NCI-H1694 (cell line): ENCODE measurements around the gene DOCK1.
"Not testable (repeated sequence)": the region's sequence is repeated elsewhere in the genome, so short reads cannot be mapped to it uniquely, and the experiment has no call there.

Experiments used
- DNase-seq: peaks from one replicate; lab custom pipeline; 2025; lab: John Stamatoyannopoulos, UW

DOCK1 gene

GRCh38 chr10:126903656-126904360, 1.4 kb upstream of the DOCK1 start:
- no peak for DNase-seq

DNA sequence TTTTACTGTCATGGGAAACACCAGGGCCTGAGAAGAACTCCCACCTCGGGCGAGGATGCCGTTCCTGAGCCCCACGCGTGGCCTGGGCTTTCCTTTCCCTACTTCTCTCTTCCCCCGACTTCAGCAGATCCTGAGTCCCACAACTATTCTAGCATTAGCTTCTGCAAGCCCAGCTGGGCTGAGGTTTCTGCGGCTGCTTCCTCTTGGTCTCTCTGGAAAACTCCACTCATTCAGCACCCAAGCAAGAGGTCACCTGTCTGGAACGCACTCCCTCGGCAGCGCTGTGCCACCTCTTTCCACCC, 761 bp upstream of the DOCK1 start:
- DNase-seq = no peak

DNA sequence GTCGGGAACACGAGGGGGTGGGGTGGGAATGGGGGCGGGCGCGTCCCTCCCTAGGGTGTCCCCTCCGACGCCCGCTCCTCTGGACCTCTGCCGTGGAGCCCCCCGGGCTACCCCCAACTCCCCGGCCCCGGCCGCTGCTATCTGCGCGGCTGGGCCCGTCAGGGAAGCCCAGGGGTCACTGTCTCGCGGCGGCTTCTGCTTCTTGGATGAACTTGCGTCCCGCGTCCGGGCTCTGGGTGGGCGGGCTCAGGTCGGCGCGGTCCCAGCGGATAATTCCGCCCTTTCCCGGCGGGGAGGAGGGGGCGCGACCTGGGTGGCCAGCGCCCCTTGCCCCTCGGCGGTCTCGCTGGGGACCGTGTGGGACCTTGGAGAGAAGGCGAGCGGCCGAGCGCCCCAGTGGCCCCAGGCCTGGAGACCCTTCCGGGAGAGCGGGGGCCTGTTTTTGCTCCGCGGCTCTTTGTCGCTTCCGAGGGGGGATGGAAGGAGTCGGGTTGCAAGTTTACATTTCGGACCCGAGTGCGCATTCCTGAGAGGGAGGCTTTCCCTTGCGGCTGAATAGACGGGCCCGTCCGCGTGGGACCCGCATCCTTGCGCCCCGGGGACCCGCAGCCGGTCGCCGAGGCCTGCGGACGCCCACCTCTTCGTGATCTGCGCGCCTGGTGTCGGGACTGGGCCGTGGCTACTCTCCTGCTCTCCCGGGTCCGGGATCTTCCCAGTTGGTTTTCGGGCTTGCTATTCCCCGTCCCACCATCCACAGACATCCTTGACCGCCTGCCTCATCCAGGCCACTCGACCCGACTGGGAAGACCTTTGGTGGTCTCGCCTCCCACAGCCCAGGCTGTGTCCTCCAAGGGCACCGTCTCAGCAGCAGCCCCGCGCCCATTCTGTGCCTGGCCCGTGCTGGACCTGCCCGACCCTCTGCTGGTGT, 812 bp downstream of the DOCK1 start:
- DNase-seq = no peak

- DNase-seq = no peak
These were observed 1.6 kb downstream of the DOCK1 start for GRCh38 chr10:126906704-126907422.

DNA sequence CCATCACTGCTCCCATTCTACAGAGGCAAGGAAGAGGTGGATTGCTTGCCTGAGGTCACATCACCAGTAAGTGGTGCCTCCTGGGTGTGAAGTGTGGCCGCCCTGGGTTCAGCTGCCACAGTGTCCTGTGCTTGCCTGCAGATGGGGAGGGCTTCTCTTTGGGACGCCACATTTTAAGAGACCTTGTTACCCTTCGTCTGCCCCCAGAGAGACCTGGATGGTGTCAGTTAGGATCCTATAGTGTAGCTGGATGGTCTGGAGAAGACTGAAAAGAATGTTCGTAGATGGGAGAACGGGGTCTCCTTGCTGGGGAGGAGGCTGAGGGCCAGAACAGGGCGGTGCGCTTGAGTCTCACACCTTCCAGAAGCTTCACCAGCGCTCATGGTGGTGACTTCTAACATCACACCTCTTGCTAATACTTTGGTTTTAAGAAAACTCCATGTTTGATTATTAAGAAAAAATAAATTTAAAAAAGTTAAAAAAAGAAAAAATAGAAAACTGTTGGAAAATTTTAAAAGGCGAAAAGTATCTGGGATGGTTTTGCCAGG, 2.3 kb downstream of the DOCK1 start:
- no peak for DNase-seq

DNA sequence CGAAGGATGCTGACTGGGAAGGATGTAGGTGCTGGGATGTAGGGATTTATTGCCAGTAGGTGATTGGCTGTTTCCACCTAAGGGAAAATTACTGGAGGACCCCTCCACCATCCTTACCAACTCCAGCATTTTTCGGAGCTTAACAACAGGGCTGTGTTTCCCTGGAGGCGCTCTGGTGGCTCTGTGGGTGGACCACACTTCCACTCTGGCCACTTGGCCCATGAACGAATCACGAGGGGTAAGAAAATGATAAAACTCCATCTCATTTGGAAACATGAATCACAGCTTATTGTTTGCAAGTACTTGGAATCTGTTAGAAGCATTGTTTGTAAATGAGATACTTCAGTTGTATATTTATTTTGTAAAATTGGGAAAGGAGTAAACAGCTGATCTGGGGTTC, 3.0 kb downstream of the DOCK1 start:
- DNase-seq = no peak

DNA sequence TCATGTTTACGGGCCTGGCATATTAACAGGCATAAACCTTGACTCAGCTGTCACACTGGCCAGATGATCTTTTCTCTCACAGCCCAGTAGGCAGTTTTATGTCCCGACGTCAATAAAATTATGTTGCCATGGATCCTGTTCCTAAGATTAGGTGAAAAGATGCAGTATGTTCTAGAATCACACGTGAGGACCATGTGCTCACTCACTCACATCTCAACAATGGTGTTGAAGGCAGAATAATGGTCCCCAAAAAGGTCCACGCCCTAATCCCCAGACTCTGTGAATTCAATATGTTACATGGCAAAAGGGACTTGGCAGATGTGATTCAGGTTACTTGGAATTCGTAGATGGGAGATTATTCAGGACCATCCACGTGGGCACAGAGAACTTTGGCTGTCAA, 3.5 kb downstream of the DOCK1 start:
- DNase-seq = no peak

GRCh38 chr10:126909147-126909546, 3.9 kb downstream of the DOCK1 start:
- no peak for DNase-seq

- no peak for DNase-seq
These were observed 5.0 kb downstream of the DOCK1 start for GRCh38 chr10:126910196-126910595.

- DNase-seq = no peak
These were observed 5.6 kb downstream of the DOCK1 start for GRCh38 chr10:126910798-126911197.

DNA sequence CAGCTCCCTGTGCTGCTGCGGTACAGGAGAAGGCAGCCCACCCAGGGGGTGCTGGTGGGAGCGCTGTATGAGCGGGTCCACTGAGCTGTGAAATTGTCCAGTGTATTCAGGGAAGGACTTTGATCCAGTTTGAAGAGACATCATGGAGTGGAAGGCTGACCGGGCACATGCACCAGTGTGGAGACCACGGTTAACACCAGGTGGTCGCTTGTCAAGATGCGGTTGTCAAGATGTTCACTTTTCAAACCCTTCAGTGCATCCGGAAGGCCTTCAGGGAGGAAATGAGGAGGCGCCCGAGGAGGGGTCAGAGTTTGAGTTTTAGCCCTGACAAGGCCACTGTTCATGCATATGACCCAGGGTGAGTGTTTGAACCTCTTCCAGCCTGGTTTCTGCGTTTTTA, 6.1 kb downstream of the DOCK1 start:
- DNase-seq = no peak

GRCh38 chr10:126913316-126913715, 8.1 kb downstream of the DOCK1 start:
- no peak for DNase-seq

- no peak for DNase-seq
These were observed 9.3 kb downstream of the DOCK1 start for GRCh38 chr10:126914561-126914960.

- not testable (repeated sequence) for DNase-seq
These were observed 11.7 kb downstream of the DOCK1 start for GRCh38 chr10:126916952-126917351.

DNA sequence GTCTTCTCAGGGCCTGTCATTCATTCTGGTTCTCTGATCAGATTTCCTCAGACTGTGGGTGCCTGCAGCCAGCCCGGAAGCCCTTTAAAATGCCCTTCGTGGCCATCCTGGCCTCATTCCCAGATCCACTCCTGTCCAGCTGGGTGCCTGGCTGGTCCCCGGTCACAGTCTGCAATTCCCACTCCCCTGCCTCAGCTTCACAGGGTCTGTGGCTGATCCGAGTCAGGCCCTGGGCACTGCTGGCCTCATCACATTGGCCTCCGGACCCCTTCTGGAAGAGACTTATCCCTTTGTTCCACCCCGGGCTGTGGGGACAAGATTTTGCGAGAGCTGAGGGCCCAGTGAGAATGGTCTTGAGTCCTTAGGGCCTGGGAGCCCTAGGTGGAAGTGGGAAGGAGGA, 12.1 kb downstream of the DOCK1 start:
- DNase-seq = no peak

DNA sequence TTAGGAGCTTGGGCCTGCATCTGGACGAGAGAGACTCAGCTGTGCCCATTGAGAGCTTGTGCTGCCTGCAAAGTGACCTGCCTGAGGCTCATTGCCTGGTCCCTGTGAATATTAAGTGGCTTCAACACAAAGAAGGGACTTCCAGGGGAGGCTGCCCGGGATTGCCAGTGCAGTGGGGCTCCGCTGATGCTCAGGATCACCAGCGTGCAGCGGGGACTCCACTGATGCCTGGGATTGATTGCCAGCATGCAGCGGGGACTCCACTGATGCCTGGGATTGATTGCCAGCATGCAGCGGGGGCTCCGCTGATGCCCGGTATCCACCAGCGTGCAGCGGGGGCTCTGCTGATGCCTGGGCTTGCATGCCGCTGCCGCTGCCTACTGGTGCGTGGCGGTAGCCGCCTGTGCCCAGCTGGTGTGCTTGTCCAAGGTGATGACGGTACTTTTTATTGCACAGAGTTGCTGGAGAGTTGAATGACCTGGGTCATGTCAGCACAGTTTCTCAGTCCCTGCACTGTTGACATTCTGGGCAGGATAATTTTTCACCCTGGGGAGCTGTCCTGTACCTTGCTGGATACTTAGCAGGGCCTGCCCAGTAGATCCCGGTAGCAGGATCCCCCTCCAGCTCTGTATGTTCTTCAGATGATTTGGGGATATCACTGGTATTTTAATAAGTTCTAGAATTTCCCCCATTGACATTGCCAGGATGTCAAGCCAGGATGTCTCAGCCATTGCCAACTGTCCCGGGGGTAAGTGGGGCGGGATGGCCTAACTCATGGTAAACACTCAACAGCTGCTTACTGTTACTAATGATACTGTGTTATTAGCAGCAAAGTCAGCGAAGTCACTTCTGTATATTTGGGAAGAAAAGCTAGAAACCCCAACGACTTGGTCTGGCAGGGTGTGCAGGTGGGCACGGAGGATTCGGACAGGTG, 13.0 kb downstream of the DOCK1 start:
- no peak for DNase-seq

DNA sequence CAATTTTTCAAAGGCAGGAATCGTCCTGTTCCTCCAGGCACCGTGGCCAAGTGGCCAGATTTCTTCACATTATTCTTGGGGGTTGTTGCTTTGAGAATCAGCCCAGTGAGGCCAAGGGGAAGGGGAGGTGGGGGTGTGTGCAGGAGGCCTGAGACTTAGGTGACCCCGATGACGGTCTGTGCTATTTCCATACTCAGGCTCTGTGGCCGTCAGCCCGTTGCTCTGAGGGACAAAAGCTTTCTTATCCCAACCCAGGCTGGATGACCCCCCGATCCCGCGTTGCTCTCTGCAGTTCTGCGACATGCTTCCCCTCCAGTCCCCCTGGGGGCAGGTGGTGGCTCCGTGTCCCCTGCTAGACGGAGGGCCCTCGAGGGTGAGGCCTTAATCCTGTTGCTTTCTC, 14.2 kb downstream of the DOCK1 start:
- no peak for DNase-seq

GRCh38 chr10:126921162-126921561, 15.9 kb downstream of the DOCK1 start:
- DNase-seq = no peak

DNA sequence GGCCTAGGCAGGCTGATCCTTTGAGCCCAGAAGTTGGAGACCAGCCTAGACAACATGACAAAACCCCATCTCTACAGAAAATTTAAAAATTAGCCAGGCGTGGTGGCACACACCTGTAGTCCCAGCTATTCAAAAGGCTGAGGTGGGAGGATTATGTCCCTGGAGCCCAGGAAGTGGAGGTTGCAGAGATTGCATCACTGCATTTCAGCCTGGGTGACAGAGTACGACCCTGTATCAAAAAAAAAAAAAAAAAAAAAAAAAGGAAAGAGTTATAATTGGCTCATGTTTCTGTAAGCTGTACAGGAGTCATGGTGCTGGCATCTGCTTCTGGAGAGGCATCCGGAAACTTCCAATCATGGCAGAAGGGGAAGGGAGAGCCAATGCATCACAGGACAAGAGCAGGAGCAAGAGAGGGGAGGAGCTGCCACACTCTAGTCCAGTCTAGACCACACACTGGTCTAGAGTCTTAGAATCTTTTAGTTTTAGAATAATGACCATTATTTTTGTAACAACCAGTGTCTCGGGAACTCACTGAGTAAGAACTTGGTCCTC, 16.8 kb downstream of the DOCK1 start:
- no peak for DNase-seq

DNA sequence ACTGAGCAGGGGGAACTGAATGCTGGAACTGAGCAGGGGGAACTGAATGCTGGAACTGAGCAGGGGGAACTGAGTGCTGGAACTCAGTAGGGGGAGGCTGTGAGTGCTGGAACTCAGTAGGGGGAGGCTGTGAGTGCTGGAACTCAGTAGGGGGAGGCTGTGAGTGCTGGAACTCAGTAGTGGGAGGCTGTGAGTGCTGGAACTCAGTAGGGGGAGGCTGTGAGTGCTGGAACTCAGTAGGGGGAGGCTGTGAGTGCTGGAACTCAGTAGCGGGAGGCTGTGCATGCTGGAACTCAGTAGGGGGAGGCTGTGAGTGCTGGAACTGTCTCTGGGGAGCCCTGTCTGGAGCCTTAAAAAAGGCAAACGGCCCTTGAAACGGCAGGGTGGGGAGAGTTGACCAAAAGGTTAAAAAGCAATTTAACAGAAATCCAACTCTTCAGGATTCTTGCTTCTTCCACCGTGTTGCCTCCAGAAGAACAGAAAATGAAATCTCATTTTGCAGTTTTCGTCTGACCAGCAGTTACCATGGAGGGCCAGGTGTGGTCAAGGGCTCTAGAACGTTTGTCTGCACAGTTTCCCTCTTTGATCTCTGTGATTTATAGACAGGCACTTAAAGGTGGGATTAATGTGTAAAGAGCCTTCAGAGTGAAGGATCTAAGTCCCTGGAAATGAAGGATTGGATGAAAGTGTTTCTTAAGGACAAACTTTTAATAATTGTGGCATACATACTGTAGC, 19.1 kb downstream of the DOCK1 start:
- DNase-seq = no peak

DNA sequence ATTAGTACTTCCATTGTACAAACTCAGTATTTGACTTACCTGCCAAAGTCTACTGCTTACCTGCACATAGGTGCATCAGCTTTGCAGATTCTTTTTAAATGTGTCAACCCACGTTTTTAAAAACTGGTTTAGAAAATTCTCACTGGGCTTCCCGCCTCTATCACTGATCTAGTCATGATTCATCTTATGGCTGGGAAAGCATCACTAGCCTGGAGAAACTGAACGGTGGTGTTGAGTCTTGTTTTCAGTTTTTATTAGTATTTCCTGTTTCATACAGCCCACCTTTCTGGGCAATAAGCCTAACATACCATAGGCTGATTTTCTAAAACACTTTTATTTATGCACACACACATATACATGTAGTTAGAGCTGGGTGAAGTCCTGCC, 19.7 kb downstream of the DOCK1 start:
- DNase-seq = no peak
